ENCODE results near the gene ACSF2.

The ACSF2 gene

GRCh38 chr17:50492214-50492613, 66.2 kb downstream of the ACSF2 start:
- no peak overlapping the region for H3K27ac ChIP-seq

GRCh38 chr17:50493744-50494143, 67.7 kb downstream of the ACSF2 start:
- no peak overlapping the region for H3K27ac ChIP-seq
- no peak for TF ChIP-seq CTCF (conservative IDR thresholded peaks at IDR 0.05)
- no peak for TF ChIP-seq ZFX (IDR thresholded peaks at IDR 0.05)

More at GRCh38 chr17:50492214-50492613, 66.2 kb downstream of the ACSF2 start:
- TF ChIP-seq CTCF (conservative IDR thresholded peaks at IDR 0.05) (no peak), ZFX (IDR thresholded peaks at IDR 0.05) (no peak)

GRCh38 chr17:50495217-50495823, 69.3 kb downstream of the ACSF2 start:
- TF ChIP-seq CTCF (conservative IDR thresholded peaks at IDR 0.05) (no peak), ZFX (IDR thresholded peaks at IDR 0.05) (no peak)
- no peak overlapping the region for H3K27ac ChIP-seq

- H3K27ac ChIP-seq: no peak overlapping the region
- TF ChIP-seq ZFX (IDR thresholded peaks at IDR 0.05) (no peak), CTCF (conservative IDR thresholded peaks at IDR 0.05) (no peak)
Measured at GRCh38 chr17:50495918-50496317, 69.9 kb downstream of the ACSF2 start.

GRCh38 chr17:50498021-50498874, 72.2 kb downstream of the ACSF2 start:
- TF ChIP-seq CTCF (conservative IDR thresholded peaks at IDR 0.05): no peak
- no peak for TF ChIP-seq ZFX (IDR thresholded peaks at IDR 0.05)
- no peak overlapping the region for H3K27ac ChIP-seq

GRCh38 chr17:50499270-50499669, 73.3 kb downstream of the ACSF2 start:
- no peak overlapping the region for H3K27ac ChIP-seq
- no peak for TF ChIP-seq ZFX (IDR thresholded peaks at IDR 0.05)
- no peak for TF ChIP-seq CTCF (conservative IDR thresholded peaks at IDR 0.05)

- TF ChIP-seq CTCF (conservative IDR thresholded peaks at IDR 0.05): no peak
- no peak for TF ChIP-seq ZFX (IDR thresholded peaks at IDR 0.05)
- H3K27ac ChIP-seq: no peak overlapping the region
Measured at GRCh38 chr17:50499721-50500120, 73.7 kb downstream of the ACSF2 start.
